ENCODE data around the gene TMOD2.

DNA sequence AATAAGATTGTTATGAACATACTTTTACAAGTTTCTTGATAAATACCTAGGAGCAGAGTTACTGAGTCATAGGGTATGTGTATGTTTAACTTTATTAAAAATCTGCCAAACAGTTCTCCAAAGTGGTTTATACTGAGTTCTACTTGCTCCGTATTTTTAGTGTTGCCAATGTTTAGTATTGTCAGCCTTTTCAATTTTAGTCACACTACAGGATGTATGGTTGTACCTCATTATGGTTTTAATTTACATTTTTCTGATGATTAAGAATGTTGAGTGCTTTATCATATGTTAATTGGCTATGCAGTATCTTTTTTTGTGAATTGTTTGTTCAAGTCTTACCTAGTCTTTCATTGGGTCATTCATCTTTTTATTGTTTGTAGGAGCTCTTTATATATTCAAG lies 82.4 kb downstream of the TMOD2 start:
- TF ChIP-seq POLR2A (IDR thresholded peaks at IDR 0.05), result no peak
- TF ChIP-seq, protein P1, sequence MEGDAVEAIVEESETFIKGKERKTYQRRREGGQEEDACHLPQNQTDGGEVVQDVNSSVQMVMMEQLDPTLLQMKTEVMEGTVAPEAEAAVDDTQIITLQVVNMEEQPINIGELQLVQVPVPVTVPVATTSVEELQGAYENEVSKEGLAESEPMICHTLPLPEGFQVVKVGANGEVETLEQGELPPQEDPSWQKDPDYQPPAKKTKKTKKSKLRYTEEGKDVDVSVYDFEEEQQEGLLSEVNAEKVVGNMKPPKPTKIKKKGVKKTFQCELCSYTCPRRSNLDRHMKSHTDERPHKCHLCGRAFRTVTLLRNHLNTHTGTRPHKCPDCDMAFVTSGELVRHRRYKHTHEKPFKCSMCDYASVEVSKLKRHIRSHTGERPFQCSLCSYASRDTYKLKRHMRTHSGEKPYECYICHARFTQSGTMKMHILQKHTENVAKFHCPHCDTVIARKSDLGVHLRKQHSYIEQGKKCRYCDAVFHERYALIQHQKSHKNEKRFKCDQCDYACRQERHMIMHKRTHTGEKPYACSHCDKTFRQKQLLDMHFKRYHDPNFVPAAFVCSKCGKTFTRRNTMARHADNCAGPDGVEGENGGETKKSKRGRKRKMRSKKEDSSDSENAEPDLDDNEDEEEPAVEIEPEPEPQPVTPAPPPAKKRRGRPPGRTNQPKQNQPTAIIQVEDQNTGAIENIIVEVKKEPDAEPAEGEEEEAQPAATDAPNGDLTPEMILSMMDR (IDR thresholded peaks at IDR 0.05), result no peak

Measured in thyroid gland (tissue), 4 donors.